ENCODE measurements around the gene KRT78.
"Not testable (repeated sequence)": the region's sequence is repeated elsewhere in the genome, so short reads cannot be mapped to it uniquely, and the experiment has no call there.

The KRT78 gene

GRCh38 chr12:52871291-52872039 lies 22.7 kb upstream of the KRT78 start:
- DNase-seq, result no peak

DNA sequence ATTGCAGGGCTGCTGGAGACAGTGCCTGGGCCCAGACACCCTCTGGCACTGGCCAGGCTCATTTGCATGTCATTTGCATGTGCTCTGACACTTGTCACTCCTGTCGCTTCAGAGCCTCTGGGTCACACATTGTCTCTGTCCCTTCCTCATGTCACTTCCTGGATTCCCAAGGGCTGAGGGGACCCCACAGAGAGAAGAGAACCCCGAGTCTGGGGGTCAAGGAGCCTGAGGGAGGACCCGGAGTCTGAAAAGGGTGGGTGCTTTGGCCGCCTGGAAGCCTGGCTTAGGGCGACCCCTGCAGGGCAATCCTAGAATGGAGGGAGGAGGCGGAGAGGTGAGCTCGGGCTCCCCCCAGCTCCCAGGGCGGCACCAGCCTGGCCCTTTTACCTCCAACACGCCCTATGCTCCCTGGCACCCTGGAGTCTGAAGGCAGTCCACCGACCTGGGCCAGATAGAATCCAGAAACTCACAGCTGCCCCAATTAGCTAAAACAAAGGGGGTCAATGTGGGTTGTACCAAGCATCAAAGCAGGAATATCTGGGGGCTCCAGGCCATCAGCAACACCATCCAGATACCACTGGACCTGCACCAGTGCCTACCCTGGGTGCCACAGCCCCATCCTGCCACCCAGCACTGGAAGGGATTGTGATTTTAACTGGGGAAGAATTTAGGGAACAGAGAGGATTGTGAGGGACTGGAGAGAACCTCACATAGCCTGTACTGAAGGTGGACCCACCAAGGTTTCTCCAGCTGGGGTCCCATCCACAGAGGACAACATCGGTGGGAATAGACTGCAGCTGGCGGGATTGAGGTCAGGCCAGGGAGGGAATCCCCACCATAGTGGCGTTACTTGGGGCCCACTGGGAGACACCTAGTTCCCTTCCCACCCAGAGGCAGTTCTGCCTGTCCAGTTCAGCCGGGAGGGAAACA lies 21.8 kb upstream of the KRT78 start:
- DNase-seq, result peak; percentile 82

DNA sequence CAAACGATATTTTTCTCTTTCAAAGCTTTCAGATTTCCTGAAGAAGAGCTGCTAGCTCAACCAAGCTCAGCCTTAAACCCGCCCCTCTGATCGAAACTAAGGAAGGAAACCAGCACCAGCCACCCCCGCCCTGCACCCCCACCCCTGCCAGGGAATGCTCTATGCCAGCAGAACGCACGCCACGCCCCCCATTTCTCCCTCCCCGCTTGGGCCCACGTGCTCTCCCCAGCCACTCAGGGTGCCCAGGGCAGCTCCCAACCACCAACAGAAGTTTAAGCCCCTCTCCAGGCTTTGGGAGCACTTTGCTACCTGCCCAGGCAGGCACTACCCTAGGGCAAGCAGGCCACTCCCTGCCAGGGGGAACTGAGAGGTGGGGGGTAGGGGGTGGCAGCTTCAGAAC lies 18.8 kb upstream of the KRT78 start:
- peak; percentile 87 for DNase-seq

- DNase-seq, result no peak
These were observed 18.4 kb upstream of the KRT78 start for GRCh38 chr12:52867152-52867551.

GRCh38 chr12:52865090-52865944 lies 16.5 kb upstream of the KRT78 start:
- DNase-seq, result peak; percentile 62

DNA sequence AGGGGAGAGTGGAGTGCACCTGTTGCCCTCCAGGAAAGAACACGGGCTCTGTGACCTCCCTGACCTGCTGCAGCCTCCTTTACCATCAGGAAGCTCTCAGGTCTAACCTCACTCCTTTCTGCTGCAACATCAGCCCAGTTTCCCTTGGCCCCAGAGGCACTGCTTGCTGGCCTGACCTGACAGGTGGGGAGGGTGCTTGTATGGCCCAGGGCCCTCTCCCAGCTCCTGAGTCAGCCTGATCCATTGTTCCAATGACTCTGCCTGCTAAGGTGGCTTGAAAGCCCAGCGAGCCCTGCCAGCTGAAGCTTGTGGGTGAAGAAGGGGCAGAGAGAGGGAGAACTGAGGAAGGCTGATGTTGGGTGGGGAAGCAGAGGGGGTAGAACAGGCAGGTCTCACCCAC lies 13.2 kb upstream of the KRT78 start:
- no peak for DNase-seq

DNA sequence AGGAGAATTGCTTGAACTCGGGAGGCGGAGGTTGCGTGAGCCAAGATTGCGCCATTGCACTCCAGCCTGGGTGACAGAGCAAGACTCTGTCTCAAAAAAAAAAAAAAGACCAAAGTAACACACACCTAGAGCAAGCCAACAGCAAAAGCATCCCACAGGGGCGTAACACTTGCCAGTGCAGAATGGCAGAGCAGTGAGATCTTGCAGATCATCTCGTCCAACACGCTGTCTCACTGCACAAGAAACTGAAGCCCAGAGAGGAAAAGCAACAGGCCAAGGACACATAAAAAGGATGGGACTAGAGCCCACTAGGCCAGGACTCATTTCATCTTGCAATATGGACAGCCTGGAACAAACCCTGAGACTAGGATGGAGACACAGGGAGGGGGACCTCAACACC lies 12.7 kb upstream of the KRT78 start:
- no peak for DNase-seq

DNA sequence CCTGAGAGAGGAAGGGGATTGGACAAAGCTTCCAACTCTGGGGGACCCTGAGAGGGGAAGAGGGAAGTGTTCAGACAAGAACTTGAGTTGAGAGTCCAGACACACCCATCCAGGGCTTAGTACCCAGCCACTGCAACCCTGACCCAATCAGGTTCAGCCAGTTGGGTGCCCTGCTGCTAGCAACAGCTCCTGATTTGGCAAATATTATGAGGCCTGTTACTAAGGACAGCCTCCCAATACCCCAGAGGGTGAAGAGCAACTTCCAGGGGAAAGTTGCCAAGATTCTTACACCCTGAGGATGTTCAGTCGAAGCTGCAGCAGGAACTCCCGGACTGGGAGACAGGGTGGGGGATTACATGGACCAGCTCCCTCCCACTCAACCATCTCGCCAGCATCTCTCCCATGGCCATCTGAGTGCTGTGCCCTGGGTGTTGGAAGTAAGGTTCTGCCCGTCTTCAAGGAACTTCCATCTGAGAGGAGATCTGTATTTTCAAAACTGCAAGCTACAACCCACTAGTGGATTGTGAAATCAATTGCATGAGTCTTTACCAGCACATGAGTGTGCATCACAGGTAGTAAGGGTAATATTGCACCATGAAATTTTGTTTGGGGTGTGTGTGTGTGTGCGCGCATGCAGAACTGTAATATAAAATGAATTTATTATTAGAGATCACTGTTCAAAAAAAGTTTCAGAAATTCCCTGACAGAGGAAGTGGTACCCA lies 11.5 kb upstream of the KRT78 start:
- peak; percentile 22 for DNase-seq

GRCh38 chr12:52857500-52857899 lies 8.7 kb upstream of the KRT78 start:
- no peak for DNase-seq

- no peak for DNase-seq
These were observed 8.0 kb upstream of the KRT78 start for GRCh38 chr12:52856787-52857186.

DNA sequence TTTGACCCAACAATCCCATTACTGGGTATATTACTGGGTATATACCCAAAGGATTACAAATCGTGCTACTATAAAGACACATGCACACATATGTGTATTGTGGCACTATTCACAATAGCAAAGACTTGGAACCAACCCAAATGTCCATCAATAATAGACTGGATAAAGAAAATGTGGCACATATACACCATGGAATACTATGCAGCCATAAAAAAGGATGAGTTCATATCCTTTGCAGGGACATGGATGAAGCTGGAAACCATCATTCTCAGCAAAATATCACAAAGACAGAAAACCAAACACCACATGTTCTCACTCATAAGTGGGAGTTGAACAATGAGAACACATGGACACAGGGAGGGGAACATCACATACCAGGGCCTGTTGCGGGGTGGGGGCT lies 7.3 kb upstream of the KRT78 start:
- not testable (repeated sequence) for DNase-seq

DNA sequence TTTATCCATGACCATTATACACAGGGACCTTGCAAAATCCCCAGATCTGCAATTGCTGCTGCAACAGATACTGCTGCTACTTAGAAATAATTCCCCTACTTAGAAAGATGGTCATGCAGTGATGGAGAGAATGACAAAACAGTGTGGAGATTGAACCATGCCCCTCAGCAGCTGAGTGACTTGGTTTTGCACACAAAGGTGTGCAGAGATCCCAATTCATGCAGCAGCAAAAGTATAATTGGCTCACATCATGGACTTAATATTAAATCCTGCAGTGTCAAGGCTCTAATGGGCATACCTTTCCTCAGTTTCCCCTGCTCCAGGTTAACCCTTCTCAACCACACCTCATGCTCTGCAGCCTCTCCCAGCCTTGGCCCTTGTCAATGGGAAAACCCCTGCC lies 3.0 kb upstream of the KRT78 start:
- no peak for DNase-seq

GRCh38 chr12:52850681-52851080 lies 1.9 kb upstream of the KRT78 start:
- DNase-seq, result no peak

DNA sequence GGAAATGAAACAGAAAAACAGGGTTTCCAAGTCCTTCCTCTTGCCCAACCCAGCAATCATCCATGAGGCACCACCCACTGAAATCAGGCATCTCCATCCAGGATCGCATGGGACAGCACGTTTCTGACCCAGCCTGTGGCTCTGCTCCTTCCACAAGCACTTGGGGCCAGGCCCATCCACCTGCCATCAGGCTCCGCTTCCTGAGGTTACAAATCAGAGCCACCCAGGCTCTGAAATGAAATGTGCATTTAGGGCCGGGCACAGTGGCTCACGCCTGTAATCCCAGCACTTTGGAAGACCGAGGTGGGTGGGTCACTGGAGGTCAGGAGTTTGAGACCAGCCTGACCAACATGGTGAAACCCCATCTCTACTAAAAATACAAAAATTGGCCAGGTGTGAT lies 717 bp upstream of the KRT78 start:
- DNase-seq, result no peak

GRCh38 chr12:52847335-52848102 lies 1.3 kb downstream of the KRT78 start:
- no peak for DNase-seq

GRCh38 chr12:52846356-52846970 lies 2.3 kb downstream of the KRT78 start:
- DNase-seq, result no peak

DNA sequence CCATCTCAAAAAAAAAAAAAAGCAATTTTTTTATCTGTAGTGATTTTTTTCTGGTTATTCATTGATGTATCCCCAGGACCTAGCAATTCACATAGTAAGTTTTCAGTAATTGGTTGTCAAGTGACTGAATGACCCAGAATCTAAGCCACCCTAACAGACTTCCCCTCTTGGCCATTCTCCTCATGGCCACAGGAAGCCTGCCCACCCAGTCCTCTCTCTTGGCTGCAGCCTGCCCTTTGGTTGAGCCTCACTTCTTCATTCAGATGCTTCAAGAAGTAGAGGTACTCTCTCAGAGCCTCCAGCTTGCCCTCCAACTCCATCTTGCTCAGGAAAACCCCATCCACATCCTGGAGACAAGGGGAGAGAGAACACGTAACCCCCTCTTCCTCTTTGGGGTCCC lies 2.8 kb downstream of the KRT78 start:
- DNase-seq, result no peak

GRCh38 chr12:52844386-52844785 lies 4.4 kb downstream of the KRT78 start:
- DNase-seq, result no peak

GRCh38 chr12:52839436-52840105 lies 9.2 kb downstream of the KRT78 start:
- no peak for DNase-seq

DNA sequence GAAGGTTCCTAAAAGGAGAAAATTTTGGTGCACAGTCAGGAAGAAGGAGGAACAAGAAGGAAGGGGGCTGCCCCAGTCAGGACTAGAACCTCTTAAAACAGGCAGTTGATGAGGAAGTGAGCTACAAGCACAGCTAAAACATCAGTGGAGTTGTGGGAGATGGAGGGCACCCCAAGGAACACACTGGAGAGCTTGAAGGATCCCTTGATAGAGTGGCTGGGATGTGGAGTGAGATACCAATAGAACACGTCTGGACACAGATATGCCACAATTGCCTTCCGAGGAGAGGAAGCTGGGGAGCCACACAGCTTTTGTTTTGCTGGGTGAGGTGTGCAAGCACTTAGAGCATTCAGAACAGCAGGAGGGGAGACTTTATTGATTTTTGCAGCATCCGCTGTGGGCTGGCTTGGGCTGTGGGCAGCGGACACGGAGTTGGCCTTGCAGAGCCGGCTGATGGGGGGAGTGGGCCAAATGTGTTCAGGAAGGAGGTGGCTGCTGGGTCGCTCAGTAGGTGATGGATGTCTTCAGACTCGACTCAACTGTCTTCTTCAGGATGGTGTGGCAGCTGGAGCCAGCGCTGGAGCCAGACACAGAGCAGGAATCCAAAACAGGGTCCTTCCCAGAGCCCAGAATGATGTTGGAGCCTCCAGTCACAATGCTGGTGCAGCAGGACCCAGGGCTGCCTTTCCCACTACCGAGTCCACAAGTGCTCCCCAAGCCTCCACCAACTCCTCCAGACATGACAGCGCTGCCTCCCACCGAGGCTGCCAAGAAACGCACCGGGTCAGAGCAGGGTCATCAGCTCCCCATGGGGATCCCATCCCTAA lies 10.0 kb downstream of the KRT78 start:
- no peak for DNase-seq
